Neural crest cell (in vitro differentiated cells): Measurements from ENCODE around the gene FSD1L. TPM values are rescaled to one million over a fixed set of nuclear protein-coding genes. Genes with fewer than 3 reads are reported as not detected.
A peak's percentile ranks its signal among the peaks of the same experiment; 100 is the strongest.
"Not testable (repeated sequence)": the region's sequence is repeated elsewhere in the genome, so short reads cannot be mapped to it uniquely, and the experiment has no call there.

Experiments used
- DNase-seq: peaks from one replicate; pipeline ENCODE4 v3.0.0; 2021; ENCODE audit warnings: low read depth, mixed read lengths, low spot score
- H3K27ac Mint-ChIP-seq: one replicate; pipeline ENCODE4 v1.8.0; 2021; ENCODE audit warnings: mild to moderate bottlenecking, mixed read lengths; ENCODE audit not compliant: unreplicated experiment
- H3K27me3 Mint-ChIP-seq: 2 replicates; pipeline ENCODE4 v1.8.0; 2021; ENCODE audit warnings: low read depth, mild to moderate bottlenecking, mixed read lengths
- H3K36me3 Mint-ChIP-seq: 2 replicates; pipeline ENCODE4 v1.8.0; 2021; ENCODE audit warnings: low read depth, mild to moderate bottlenecking, mixed read lengths
- H3K4me1 Mint-ChIP-seq: 2 replicates; pipeline ENCODE4 v1.8.0; 2021; ENCODE audit warnings: mixed read lengths
- H3K4me3 Mint-ChIP-seq: one replicate; pipeline ENCODE4 v1.8.0; 2021; ENCODE audit warnings: mild to moderate bottlenecking, mixed read lengths
- H3K9me3 Mint-ChIP-seq: 2 replicates; pipeline ENCODE4 v1.8.0; 2021; ENCODE audit warnings: mixed read lengths
- total RNA-seq: library from RNA; stranded (reverse); gene quantifications from 2 replicates; pipeline ENCODE4 v1.2.1, GENCODE V29; 2021
- TF ChIP-seq, protein P1 (sequence below): fragments of 200-600 bp; sonication (generic); conservative IDR thresholded peaks from 2 replicates; pipeline ENCODE4 v1.5.0; 2021; ENCODE audit warnings: antibody characterized with exemption, mild to moderate bottlenecking

Gene FSD1L
- total RNA-seq, 1 donor from 2014 or later = 17.0 TPM

DNA sequence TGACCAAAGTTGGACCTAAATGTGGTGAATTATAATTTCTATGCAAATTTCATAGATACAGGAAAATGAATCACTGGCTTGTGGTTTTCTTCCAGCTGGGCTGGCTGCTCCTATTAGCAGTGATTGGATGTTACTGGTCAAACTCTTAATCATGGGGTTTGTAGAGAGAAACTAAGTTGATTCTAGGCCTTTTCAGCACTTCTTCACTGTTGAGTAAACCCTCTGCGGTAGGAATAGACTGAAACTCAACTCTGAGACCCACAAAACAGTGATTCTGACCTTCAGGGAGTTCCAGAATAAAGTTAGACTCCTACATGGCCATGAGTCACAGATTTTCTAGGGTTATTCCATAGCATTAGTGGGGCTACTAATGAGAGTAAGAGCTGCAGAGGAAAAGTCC is 62.2 kb downstream of the FSD1L start:
- H3K27me3 Mint-ChIP-seq = no peaks in the 10 kb centered on the region
- H3K27ac Mint-ChIP-seq = no peak overlapping the region
- H3K36me3 Mint-ChIP-seq = peaks cover 15% of the 10 kb centered on the region

DNA sequence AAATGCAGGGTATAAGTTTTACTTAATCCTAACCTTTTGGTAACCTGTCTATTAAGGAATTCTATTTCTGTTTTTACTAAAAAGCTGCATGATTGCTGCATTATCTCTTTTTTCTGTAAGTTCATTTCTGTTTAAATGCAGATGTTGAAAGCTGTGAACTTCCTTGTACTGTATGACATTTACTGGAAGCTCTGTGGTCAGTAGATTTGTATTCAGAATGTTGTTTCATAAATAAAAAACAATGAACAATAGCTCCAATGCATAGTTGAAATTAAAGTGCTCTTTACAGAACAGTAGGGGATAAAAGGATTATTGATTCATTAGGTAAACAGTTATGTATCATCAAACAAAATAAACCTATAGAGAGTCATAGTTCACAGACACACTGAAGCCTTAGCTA is 63.6 kb downstream of the FSD1L start:
- Mint-ChIP-seq H3K27ac (no peak overlapping the region), H3K4me3 (no peak overlapping the region), H3K27me3 (no peaks in the 10 kb centered on the region), H3K4me1 (no peaks in the 10 kb centered on the region), H3K36me3 (peaks cover 22% of the 10 kb centered on the region), H3K9me3 (no peaks in the 10 kb centered on the region)
- DNase-seq = no peak
- TF ChIP-seq, protein P1, sequence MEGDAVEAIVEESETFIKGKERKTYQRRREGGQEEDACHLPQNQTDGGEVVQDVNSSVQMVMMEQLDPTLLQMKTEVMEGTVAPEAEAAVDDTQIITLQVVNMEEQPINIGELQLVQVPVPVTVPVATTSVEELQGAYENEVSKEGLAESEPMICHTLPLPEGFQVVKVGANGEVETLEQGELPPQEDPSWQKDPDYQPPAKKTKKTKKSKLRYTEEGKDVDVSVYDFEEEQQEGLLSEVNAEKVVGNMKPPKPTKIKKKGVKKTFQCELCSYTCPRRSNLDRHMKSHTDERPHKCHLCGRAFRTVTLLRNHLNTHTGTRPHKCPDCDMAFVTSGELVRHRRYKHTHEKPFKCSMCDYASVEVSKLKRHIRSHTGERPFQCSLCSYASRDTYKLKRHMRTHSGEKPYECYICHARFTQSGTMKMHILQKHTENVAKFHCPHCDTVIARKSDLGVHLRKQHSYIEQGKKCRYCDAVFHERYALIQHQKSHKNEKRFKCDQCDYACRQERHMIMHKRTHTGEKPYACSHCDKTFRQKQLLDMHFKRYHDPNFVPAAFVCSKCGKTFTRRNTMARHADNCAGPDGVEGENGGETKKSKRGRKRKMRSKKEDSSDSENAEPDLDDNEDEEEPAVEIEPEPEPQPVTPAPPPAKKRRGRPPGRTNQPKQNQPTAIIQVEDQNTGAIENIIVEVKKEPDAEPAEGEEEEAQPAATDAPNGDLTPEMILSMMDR = no peak

More for the DNA sequence above, 62.2 kb downstream of the FSD1L start:
- Mint-ChIP-seq H3K4me1 (no peaks in the 10 kb centered on the region), H3K4me3 (no peak overlapping the region), H3K9me3 (no peaks in the 10 kb centered on the region)
- TF ChIP-seq, protein P1 = no peak
- DNase-seq = no peak

DNA sequence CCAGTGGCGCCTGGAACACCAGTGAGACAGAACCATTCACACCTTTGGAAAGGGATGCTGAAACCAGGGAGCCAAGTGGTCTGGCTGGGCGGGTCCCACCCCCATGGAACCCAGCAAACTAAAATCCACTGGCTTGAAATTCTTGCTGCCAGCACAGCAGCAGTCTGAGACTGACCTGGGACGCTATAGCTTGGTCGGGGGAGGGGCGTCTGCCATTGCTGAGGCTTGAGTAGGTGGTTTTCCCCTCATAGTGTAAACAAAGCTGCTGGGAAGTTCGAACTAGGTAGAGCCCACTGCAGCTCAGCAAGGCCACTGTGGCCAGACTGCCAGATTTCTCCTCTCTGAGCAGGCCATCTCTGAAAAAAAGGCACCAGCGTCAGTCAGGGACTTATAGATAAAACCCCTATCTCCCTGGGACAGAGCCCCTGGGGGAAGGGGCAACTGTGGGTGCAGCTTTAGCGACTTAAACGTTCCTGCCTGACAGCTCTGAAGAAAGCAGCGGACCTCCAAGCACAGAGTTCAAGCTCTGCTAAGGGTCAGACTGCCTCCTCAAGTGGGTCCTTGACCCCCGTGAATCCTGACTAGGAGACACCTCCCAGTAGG is 68.1 kb downstream of the FSD1L start:
- H3K36me3 Mint-ChIP-seq = peaks cover 58% of the 10 kb centered on the region
- no peaks in the 10 kb centered on the region for H3K27me3 Mint-ChIP-seq
- no peak overlapping the region for H3K27ac Mint-ChIP-seq
- H3K9me3 Mint-ChIP-seq = peaks cover 20% of the 10 kb centered on the region
- TF ChIP-seq, protein P1 = no peak
- no peaks in the 10 kb centered on the region for H3K4me1 Mint-ChIP-seq
- no peak overlapping the region for H3K4me3 Mint-ChIP-seq
- no peak for DNase-seq

DNA sequence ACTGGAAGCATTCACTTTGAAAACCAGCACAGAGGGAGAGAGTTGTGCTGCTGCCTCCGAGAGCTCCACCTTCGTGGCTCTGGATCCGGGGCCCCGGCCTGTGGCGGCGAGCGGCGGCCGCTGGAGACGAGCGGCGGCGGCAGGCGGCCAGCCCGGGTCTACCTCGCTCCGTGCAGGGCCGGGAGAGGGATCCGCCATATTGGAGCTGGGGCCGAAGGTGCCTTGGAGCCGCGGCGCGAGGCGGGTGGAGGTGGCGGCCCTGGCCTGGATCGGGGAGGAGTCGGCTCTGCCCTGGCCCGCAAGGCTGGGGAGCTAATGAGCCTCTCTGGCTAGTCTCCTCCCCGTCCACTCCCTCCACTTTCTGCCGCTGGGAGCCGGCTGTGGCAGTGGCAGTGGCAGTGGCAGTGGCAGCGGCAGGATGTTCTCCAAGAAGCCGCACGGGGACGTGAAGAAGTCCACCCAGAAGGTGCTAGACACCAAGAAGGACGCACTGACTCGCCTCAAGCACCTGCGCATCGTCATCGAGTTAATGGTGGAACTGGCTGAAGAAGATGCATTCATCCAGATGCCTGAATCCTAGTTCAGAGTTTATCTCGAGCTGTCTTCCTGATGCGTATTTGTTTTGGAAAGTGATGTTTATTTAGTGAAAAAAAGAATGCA is 72.0 kb downstream of the FSD1L start:
- H3K4me1 Mint-ChIP-seq, H3K27me3 Mint-ChIP-seq, H3K27ac Mint-ChIP-seq, H3K4me3 Mint-ChIP-seq: not testable (repeated sequence)
- peak; percentile 8 for DNase-seq
- Mint-ChIP-seq H3K9me3 (peaks cover 28% of the 10 kb centered on the region), H3K36me3 (peaks cover 79% of the 10 kb centered on the region)

DNA sequence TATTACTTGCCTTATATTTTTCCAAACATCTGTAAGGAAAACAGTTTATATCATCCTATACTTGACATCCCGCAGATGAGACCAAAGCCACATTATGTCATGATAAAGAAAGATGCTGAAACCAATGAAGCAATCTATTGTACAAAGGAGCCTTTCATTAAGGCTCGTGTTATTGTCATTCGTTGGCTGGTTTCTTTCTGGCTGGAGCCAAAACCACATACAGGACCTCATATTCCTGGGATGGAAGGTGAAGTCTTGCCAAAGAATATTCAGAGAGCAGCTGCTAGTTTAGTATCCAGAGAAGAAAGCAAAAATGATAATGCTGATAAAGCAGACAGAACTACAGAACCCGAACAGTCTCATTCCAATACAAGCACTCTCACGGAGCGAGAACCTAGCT is 73.2 kb downstream of the FSD1L start:
- not testable (repeated sequence) for H3K4me3 Mint-ChIP-seq, H3K27ac Mint-ChIP-seq, DNase-seq, H3K27me3 Mint-ChIP-seq, H3K4me1 Mint-ChIP-seq
- Mint-ChIP-seq H3K36me3 (peaks cover 82% of the 10 kb centered on the region), H3K9me3 (peaks cover 28% of the 10 kb centered on the region)

DNA sequence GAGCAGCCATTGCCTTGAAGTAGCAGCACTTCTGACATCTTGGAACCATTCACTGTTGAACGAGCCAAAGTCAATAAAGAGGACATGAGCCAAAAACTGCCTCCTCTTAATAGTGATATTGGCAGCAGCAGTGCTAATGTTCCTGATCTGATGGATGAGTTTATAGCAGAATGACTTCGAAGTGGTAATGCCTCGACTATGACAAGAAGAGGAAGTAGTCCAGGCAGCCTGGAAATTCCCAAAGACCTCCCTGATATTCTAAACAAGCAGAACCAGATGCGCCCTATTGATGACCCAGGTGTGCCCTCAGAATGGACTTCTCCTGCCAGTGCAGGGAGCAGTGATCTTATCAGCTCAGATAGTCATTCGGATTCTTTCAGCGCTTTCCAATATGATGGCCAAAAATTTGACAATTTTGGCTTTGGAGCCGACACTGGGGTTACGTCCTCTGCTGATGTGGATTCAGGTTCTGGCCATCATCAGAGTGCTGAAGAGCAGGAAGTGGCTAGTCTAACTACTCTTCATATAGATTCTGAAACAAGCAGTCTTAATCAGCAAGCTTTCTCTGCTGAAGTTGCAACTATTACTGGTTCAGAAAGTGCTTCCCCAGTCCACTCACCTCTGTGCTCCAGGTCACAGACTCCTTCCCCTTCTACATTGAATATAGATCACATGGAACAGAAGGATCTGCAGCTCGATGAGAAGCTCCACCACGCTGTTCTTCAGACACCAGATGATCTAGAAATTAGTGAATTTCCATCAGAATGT is 75.0 kb downstream of the FSD1L start:
- not testable (repeated sequence) for H3K27me3 Mint-ChIP-seq, H3K4me1 Mint-ChIP-seq, H3K27ac Mint-ChIP-seq, DNase-seq, H3K4me3 Mint-ChIP-seq
- Mint-ChIP-seq H3K9me3 (peaks cover 21% of the 10 kb centered on the region), H3K36me3 (peaks cover 74% of the 10 kb centered on the region)

DNA sequence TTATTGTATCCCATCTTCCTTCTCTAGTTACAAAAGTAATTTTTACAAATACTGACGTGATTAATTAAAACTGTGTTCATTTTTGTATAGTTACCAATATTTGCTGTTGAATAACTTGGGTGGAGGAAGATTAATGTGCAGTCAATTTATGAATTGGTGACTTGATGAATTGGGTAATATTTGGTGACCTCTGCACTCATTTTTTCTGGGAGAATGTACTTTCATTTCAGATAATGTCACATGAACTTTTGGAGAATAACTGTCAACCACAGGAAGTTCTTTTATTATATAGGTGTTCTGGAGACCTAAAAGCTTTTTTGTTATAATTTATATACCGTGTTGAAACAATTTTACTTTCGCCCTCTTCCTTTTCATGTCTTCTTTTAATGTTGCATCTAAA is 83.7 kb downstream of the FSD1L start:
- peaks cover 9% of the 10 kb centered on the region for H3K9me3 Mint-ChIP-seq
- H3K4me3 Mint-ChIP-seq = no peak overlapping the region
- peak overlapping the region; percentile 59 for H3K27ac Mint-ChIP-seq
- H3K27me3 Mint-ChIP-seq = no peaks in the 10 kb centered on the region
- no peak for DNase-seq
- peaks cover 42% of the 10 kb centered on the region for H3K36me3 Mint-ChIP-seq
- no peaks in the 10 kb centered on the region for H3K4me1 Mint-ChIP-seq
- TF ChIP-seq, protein P1 = no peak
